ENCODE data around the gene ZNF423.

ZNF423 gene

GRCh38 chr16:49440156-49441065 is 415.5 kb downstream of the ZNF423 start:
- Mint-ChIP-seq H3K9me3 (no peaks in the 10 kb centered on the region), H3K27ac (peak overlapping the region; percentile 25), H3K36me3 (no peaks in the 10 kb centered on the region), H3K4me3 (no peak overlapping the region), H3K27me3 (peaks cover 16% of the 10 kb centered on the region), H3K4me1 (peaks cover 14% of the 10 kb centered on the region)
- no peak for ATAC-seq

GRCh38 chr16:49439676-49440075 is 416.2 kb downstream of the ZNF423 start:
- Mint-ChIP-seq H3K27ac (no peak overlapping the region), H3K4me1 (peaks cover 14% of the 10 kb centered on the region), H3K9me3 (no peaks in the 10 kb centered on the region), H3K27me3 (peaks cover 16% of the 10 kb centered on the region), H3K36me3 (no peaks in the 10 kb centered on the region), H3K4me3 (no peak overlapping the region)
- no peak for ATAC-seq

GRCh38 chr16:49439050-49439449 is 416.9 kb downstream of the ZNF423 start:
- Mint-ChIP-seq H3K36me3 (no peaks in the 10 kb centered on the region), H3K9me3 (no peaks in the 10 kb centered on the region), H3K27me3 (peaks cover 16% of the 10 kb centered on the region), H3K4me1 (peaks cover 14% of the 10 kb centered on the region), H3K4me3 (no peak overlapping the region), H3K27ac (no peak overlapping the region)
- ATAC-seq: no peak
